Activated CD8-positive, alpha-beta memory T cell treated with anti-CD3 and anti-CD28 coated beads, Interleukin-2, amount 50 U/mL, for 48 hours (primary cell): Measurements from ENCODE around the gene KLK11.

Source experiments
- DNase-seq: peaks from one replicate; pipeline ENCODE4 v3.0.0-alpha.2; 2020

Gene KLK11

GRCh38 chr19:51026554-51026831 is at the start of gene KLK11:
KLK11 (minus strand) TSS chr19:51026616; CDS start chr19:51025631, 985 bp downstream.
- DNase-seq = no peak

GRCh38 chr19:51075998-51076397 is 49.6 kb upstream of the KLK11 start:
- no peak for DNase-seq

GRCh38 chr19:51071095-51071405 is 44.6 kb upstream of the KLK11 start:
- no peak for DNase-seq

GRCh38 chr19:51070334-51071094 is 44.1 kb upstream of the KLK11 start:
- DNase-seq = no peak

GRCh38 chr19:51066393-51067186 is 40.2 kb upstream of the KLK11 start:
- no peak for DNase-seq

GRCh38 chr19:51065221-51065960 is 39.0 kb upstream of the KLK11 start:
- no peak for DNase-seq

- no peak for DNase-seq
Measured at GRCh38 chr19:51064534-51065220, 38.3 kb upstream of the KLK11 start, which contains the start of gene KLK13. KLK13 (minus strand) TSS chr19:51065092; CDS start chr19:51065067, 25 bp downstream.

GRCh38 chr19:51063664-51064063 is 37.2 kb upstream of the KLK11 start:
- no peak for DNase-seq

GRCh38 chr19:51060973-51061372 is 34.6 kb upstream of the KLK11 start:
- DNase-seq = no peak

- DNase-seq = no peak
Measured at GRCh38 chr19:51060336-51060735, 33.9 kb upstream of the KLK11 start.

GRCh38 chr19:51059715-51060114 is 33.3 kb upstream of the KLK11 start:
- no peak for DNase-seq

GRCh38 chr19:51055866-51056265 is 29.4 kb upstream of the KLK11 start:
- DNase-seq = no peak

- no peak for DNase-seq
Measured at GRCh38 chr19:51047031-51047335, 20.6 kb upstream of the KLK11 start.

GRCh38 chr19:51044327-51044726 is 17.9 kb upstream of the KLK11 start:
- no peak for DNase-seq

- DNase-seq = no peak
Measured at GRCh38 chr19:51043497-51043896, 17.1 kb upstream of the KLK11 start.

- DNase-seq = no peak
Measured at GRCh38 chr19:51040151-51040550, 13.7 kb upstream of the KLK11 start.

GRCh38 chr19:51036519-51036918 is 10.1 kb upstream of the KLK11 start:
- no peak for DNase-seq

- no peak for DNase-seq
Measured at GRCh38 chr19:51034704-51035103, 8.3 kb upstream of the KLK11 start, which contains the start of gene KLK12. KLK12 (minus strand) TSS chr19:51035002; CDS start chr19:51034621, 381 bp downstream.

- no peak for DNase-seq
Measured at GRCh38 chr19:51031880-51032225, 5.4 kb upstream of the KLK11 start.

GRCh38 chr19:51031220-51031879 is 4.9 kb upstream of the KLK11 start:
- no peak for DNase-seq

GRCh38 chr19:51030631-51031030 is 4.2 kb upstream of the KLK11 start:
- no peak for DNase-seq

- DNase-seq = no peak
Measured at GRCh38 chr19:51029718-51030117, 3.3 kb upstream of the KLK11 start.

- no peak for DNase-seq
Measured at GRCh38 chr19:51027873-51028272, 1.5 kb upstream of the KLK11 start.
